SIG-M5 (cell line): ENCODE measurements around the gene VIPR2.
"Not testable (repeated sequence)": the region's sequence is repeated elsewhere in the genome, so short reads cannot be mapped to it uniquely, and the experiment has no call there.

ENCODE experiments used
- DNase-seq: peaks from one replicate; lab custom pipeline; 2025; lab: John Stamatoyannopoulos, UW

The VIPR2 gene

GRCh38 chr7:159104188-159104920, 40.3 kb downstream of the VIPR2 start:
- DNase-seq, result no peak

- no peak for DNase-seq
These were observed 41.1 kb downstream of the VIPR2 start for GRCh38 chr7:159103382-159104187.

GRCh38 chr7:159102681-159103381, 41.8 kb downstream of the VIPR2 start:
- DNase-seq, result no peak

GRCh38 chr7:159101661-159102091, 43.0 kb downstream of the VIPR2 start:
- not testable (repeated sequence) for DNase-seq

- DNase-seq, result not testable (repeated sequence)
These were observed 43.6 kb downstream of the VIPR2 start for GRCh38 chr7:159101083-159101395.

- DNase-seq, result not testable (repeated sequence)
These were observed 44.2 kb downstream of the VIPR2 start for GRCh38 chr7:159100281-159101082.

- DNase-seq, result no peak
These were observed 44.9 kb downstream of the VIPR2 start for GRCh38 chr7:159099711-159100231.

GRCh38 chr7:159098811-159099655, 45.6 kb downstream of the VIPR2 start:
- no peak for DNase-seq

- DNase-seq, result no peak
These were observed 46.3 kb downstream of the VIPR2 start for GRCh38 chr7:159098424-159098786.

GRCh38 chr7:159097661-159098423, 46.8 kb downstream of the VIPR2 start:
- no peak for DNase-seq

GRCh38 chr7:159096736-159097581, 47.7 kb downstream of the VIPR2 start:
- peak; percentile 34 for DNase-seq

GRCh38 chr7:159095979-159096411, 48.7 kb downstream of the VIPR2 start:
- DNase-seq, result no peak

- no peak for DNase-seq
These were observed 49.5 kb downstream of the VIPR2 start for GRCh38 chr7:159094919-159095915.

GRCh38 chr7:159094023-159094740, 50.5 kb downstream of the VIPR2 start:
- no peak for DNase-seq

- DNase-seq, result no peak
These were observed 51.2 kb downstream of the VIPR2 start for GRCh38 chr7:159093351-159093971.

- no peak for DNase-seq
These were observed 52.0 kb downstream of the VIPR2 start for GRCh38 chr7:159092701-159093121.
